ENCODE measurements around the gene KIAA1549.
A peak's percentile ranks its signal among the peaks of the same experiment; 100 is the strongest.
"Not testable (repeated sequence)": the region's sequence is repeated elsewhere in the genome, so short reads cannot be mapped to it uniquely, and the experiment has no call there.

The KIAA1549 gene

DNA sequence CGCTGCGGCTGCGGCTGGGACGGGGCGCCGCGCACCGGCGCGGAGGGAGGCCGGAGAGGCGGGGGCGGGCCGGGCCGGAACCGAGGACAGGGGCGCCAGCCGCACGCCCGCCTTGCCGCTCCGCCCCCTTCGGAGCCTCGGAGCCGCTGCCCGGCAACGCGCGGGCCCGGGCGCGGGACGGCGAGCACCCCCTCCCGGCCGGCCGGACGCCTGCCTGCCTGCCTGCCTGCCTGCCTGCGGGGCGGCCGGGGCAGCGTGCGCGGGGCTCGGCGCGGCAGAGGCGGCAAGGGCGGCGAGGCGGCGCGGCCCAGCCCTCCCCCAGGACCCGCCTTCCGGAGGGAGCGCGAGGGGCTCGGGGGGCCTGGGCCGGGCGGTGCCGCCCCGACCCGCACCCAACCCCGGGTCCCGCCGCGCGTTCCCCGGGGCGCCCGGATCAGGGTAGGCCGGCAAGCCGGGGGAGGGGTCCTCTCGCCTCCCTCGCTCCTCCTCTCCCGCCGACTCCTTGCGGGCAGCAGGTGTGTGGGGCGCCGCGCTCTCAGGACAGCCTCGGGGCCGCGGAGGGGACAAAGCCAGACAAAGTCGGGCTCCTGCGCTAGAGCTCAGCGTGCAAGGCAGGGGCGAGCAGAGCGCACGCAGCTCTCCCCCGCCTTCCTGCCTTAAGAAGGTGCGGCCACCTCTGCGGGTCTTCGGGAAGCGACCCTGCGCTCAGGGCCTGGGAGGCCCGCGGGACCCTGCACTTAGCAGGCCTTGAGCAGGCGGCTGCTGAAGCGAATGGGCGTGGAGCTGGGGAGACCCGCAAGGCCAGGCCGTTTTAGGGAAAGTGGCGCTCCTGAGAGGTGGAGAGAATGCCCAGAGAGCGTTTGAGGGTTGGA is at the start of gene KIAA1549:
TSS of gene KIAA1549 (minus strand) at position 58 of the 872 bp plus-strand sequence. CDS start 120 bp downstream, outside the sequence.
- H3K9ac ChIP-seq (ENCODE audit: low read length) = peak within 1 kb of the TSS; percentile 77
- H3K9me3 ChIP-seq (ENCODE audit: control insufficient read depth, insufficient read depth, low read depth, low read length) = no peaks in the 10 kb centered on the region
- H3K4me3 ChIP-seq (ENCODE audit: low read depth, low read length) = peak within 1 kb of the TSS; percentile 86
- peaks cover 24% of the 10 kb centered on the region for H3K27me3 ChIP-seq (ENCODE audit: control insufficient read depth, insufficient read depth, low read length)
- peaks cover 25% of the 10 kb centered on the region for H3K4me1 ChIP-seq (ENCODE audit: control insufficient read depth, insufficient read depth, low read length)
- no peak within 1 kb of the TSS for H3K27ac ChIP-seq (ENCODE audit: low read depth, low read length)
- no peaks in the 10 kb centered on the region for H3K36me3 ChIP-seq (ENCODE audit: control insufficient read depth, insufficient read depth, low read length)

DNA sequence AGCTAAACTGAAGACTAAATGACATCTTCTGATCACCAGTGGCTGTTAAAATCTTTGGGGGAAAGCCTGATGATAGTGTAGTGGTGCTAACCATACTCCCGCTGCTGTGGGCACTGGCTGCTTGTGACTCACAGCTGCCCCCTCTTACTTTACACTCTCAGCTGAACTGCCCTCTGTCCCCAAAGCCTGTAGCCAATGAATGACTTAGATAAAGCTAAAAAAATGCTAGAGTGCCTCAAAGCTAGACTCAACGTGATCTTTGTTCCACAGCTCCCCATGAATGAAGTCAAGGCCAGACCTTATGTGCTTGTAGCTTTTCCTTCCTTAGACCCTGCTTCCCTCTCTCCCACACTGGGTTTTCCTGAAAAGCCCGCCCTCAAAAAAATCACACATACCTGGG is 48.2 kb upstream of the KIAA1549 start:
- Histone ChIP-seq H3K9ac (ENCODE audit: low read length) (no peak overlapping the region), H3K36me3 (ENCODE audit: control insufficient read depth, insufficient read depth, low read length) (peaks cover 2% of the 10 kb centered on the region; the same call in 1 of the 2 replicates), H3K4me3 (ENCODE audit: low read depth, low read length) (no peak overlapping the region), H3K9me3 (ENCODE audit: control insufficient read depth, insufficient read depth, low read depth, low read length) (no peaks in the 10 kb centered on the region), H3K4me1 (ENCODE audit: control insufficient read depth, insufficient read depth, low read length) (no peaks in the 10 kb centered on the region), H3K27ac (ENCODE audit: low read depth, low read length) (no peak overlapping the region), H3K27me3 (ENCODE audit: control insufficient read depth, insufficient read depth, low read length) (no peaks in the 10 kb centered on the region)

DNA sequence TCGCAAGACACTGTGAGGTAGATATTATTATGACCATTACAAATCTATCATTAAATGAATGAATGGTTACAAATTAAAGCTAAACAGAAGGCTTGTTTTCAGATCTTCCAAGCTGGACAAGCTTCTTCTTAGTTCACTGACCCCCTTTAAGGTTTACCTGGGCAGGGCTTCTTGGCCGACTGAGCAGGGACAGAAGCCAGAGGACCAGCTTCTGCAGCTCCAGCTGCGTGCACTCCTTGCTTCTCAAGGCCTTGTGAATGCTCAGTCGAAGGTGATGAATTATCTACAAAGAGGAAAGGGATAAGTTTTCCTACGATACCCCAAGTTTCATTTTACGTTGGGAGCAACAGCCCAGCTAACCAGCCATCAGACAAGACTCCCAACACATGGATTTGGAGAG is 45.4 kb upstream of the KIAA1549 start:
- Histone ChIP-seq H3K27ac (ENCODE audit: low read depth, low read length) (no peak overlapping the region), H3K9me3 (ENCODE audit: control insufficient read depth, insufficient read depth, low read depth, low read length) (no peaks in the 10 kb centered on the region), H3K36me3 (ENCODE audit: control insufficient read depth, insufficient read depth, low read length) (peaks cover 4% of the 10 kb centered on the region; the same call in 1 of the 2 replicates), H3K9ac (ENCODE audit: low read length) (no peak overlapping the region), H3K4me3 (ENCODE audit: low read depth, low read length) (no peak overlapping the region), H3K27me3 (ENCODE audit: control insufficient read depth, insufficient read depth, low read length) (no peaks in the 10 kb centered on the region), H3K4me1 (ENCODE audit: control insufficient read depth, insufficient read depth, low read length) (no peaks in the 10 kb centered on the region)

DNA sequence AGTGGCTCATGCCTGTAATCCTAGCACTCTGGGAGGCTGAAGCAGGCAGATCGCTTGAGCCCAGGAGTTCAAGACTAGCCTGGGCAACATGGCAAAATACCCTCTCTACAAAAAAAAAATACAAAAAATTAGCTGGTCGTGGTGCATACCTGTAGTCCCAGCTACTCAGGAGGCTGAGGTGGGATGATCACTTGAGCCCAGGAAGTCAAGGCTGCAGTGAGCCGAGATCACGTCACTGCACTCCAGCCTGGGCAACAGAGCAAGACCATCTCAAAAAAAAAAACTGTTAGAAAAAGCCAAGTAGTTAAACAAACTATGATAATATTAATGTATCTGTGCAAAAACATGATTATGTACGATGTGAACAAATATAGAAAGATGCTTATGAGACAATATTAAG is 44.7 kb upstream of the KIAA1549 start:
- H3K27me3 ChIP-seq (ENCODE audit: control insufficient read depth, insufficient read depth, low read length); H3K36me3 ChIP-seq (ENCODE audit: control insufficient read depth, insufficient read depth, low read length); H3K9me3 ChIP-seq (ENCODE audit: control insufficient read depth, insufficient read depth, low read depth, low read length); H3K27ac ChIP-seq (ENCODE audit: low read depth, low read length); H3K4me3 ChIP-seq (ENCODE audit: low read depth, low read length); H3K9ac ChIP-seq (ENCODE audit: low read length); H3K4me1 ChIP-seq (ENCODE audit: control insufficient read depth, insufficient read depth, low read length): not testable (repeated sequence)

GRCh38 chr7:139023076-139023475 is 41.9 kb upstream of the KIAA1549 start:
- Histone ChIP-seq H3K27me3 (ENCODE audit: control insufficient read depth, insufficient read depth, low read length) (no peaks in the 10 kb centered on the region), H3K36me3 (ENCODE audit: control insufficient read depth, insufficient read depth, low read length) (peaks cover 4% of the 10 kb centered on the region; the same call in 1 of the 2 replicates), H3K4me3 (ENCODE audit: low read depth, low read length) (no peak overlapping the region), H3K4me1 (ENCODE audit: control insufficient read depth, insufficient read depth, low read length) (peaks cover 6% of the 10 kb centered on the region; the same call in 1 of the 2 replicates), H3K9me3 (ENCODE audit: control insufficient read depth, insufficient read depth, low read depth, low read length) (no peaks in the 10 kb centered on the region), H3K27ac (ENCODE audit: low read depth, low read length) (no peak overlapping the region), H3K9ac (ENCODE audit: low read length) (no peak overlapping the region)

GRCh38 chr7:139022286-139022685 is 41.1 kb upstream of the KIAA1549 start:
- peaks cover 6% of the 10 kb centered on the region; the same call in 1 of the 2 replicates for H3K4me1 ChIP-seq (ENCODE audit: control insufficient read depth, insufficient read depth, low read length)
- H3K9ac ChIP-seq (ENCODE audit: low read length) = no peak overlapping the region
- H3K36me3 ChIP-seq (ENCODE audit: control insufficient read depth, insufficient read depth, low read length) = peaks cover 4% of the 10 kb centered on the region; the same call in 1 of the 2 replicates
- no peaks in the 10 kb centered on the region for H3K27me3 ChIP-seq (ENCODE audit: control insufficient read depth, insufficient read depth, low read length)
- no peak overlapping the region for H3K27ac ChIP-seq (ENCODE audit: low read depth, low read length)
- H3K9me3 ChIP-seq (ENCODE audit: control insufficient read depth, insufficient read depth, low read depth, low read length) = no peaks in the 10 kb centered on the region
- no peak overlapping the region for H3K4me3 ChIP-seq (ENCODE audit: low read depth, low read length)

- Histone ChIP-seq H3K9ac (ENCODE audit: low read length) (no peak overlapping the region), H3K4me1 (ENCODE audit: control insufficient read depth, insufficient read depth, low read length) (peaks cover 6% of the 10 kb centered on the region; the same call in 1 of the 2 replicates), H3K4me3 (ENCODE audit: low read depth, low read length) (no peak overlapping the region), H3K36me3 (ENCODE audit: control insufficient read depth, insufficient read depth, low read length) (peaks cover 4% of the 10 kb centered on the region; the same call in 1 of the 2 replicates), H3K27me3 (ENCODE audit: control insufficient read depth, insufficient read depth, low read length) (no peaks in the 10 kb centered on the region), H3K27ac (ENCODE audit: low read depth, low read length) (no peak overlapping the region), H3K9me3 (ENCODE audit: control insufficient read depth, insufficient read depth, low read depth, low read length) (no peaks in the 10 kb centered on the region)
Observed at GRCh38 chr7:139018910-139019309, 37.7 kb upstream of the KIAA1549 start.

DNA sequence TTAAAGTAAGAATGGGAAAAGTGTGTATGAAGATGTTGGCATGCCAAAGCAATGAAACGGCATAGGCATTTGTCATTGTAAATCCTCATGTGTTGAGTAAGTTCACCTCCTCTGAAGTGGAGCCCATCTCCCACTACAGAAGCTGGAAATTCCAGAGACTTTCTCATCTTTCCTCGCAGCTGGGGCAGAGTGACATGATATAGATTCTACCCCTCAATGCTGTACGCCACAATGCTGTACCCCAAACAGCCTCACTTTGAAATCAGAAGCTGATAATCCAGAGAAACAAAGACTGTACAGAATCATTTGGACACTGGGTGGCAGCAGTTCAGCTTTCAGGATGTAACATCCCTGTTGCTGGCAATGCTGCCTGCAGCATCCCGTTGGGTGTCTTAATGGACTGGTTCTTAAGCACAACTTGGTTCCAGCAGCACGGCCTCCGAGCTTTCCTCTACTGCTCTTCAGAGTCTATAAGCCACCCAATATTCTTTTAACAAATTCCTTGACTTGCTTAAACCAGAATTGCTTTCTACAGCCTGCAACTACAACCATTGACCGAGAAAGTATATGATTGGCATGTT is 35.8 kb upstream of the KIAA1549 start:
- H3K27ac ChIP-seq (ENCODE audit: low read depth, low read length) = no peak overlapping the region
- no peak overlapping the region for H3K4me3 ChIP-seq (ENCODE audit: low read depth, low read length)
- H3K4me1 ChIP-seq (ENCODE audit: control insufficient read depth, insufficient read depth, low read length) = peaks cover 10% of the 10 kb centered on the region; the same call in 1 of the 2 replicates
- no peak overlapping the region for H3K9ac ChIP-seq (ENCODE audit: low read length)
- H3K36me3 ChIP-seq (ENCODE audit: control insufficient read depth, insufficient read depth, low read length) = no peaks in the 10 kb centered on the region
- H3K9me3 ChIP-seq (ENCODE audit: control insufficient read depth, insufficient read depth, low read depth, low read length) = no peaks in the 10 kb centered on the region
- no peaks in the 10 kb centered on the region for H3K27me3 ChIP-seq (ENCODE audit: control insufficient read depth, insufficient read depth, low read length)

DNA sequence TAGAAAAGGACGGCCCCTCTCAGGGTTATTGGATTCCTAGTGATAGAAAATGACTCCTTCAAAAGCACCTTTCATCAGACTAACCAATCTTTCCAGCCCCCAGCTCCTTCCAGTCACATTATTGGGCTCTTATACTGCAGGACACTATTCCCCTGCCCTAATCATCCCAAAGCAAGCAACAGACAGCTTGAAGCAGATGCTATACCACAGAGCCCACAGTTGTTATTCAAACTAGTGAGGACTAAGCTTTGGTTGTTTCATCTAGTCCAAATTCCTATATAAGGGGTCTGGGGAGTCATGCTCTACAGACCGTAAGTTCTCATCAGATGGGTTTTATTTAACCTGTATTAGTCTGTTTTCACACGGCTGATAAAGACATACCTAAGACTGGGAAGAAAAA is 30.2 kb upstream of the KIAA1549 start:
- Histone ChIP-seq H3K27me3 (ENCODE audit: control insufficient read depth, insufficient read depth, low read length) (no peaks in the 10 kb centered on the region), H3K4me1 (ENCODE audit: control insufficient read depth, insufficient read depth, low read length) (peaks cover 4% of the 10 kb centered on the region; the same call in 1 of the 2 replicates), H3K9ac (ENCODE audit: low read length) (no peak overlapping the region), H3K4me3 (ENCODE audit: low read depth, low read length) (no peak overlapping the region), H3K27ac (ENCODE audit: low read depth, low read length) (peak overlapping the region; percentile 60; the same call in 1 of the 2 replicates), H3K9me3 (ENCODE audit: control insufficient read depth, insufficient read depth, low read depth, low read length) (peaks cover 16% of the 10 kb centered on the region), H3K36me3 (ENCODE audit: control insufficient read depth, insufficient read depth, low read length) (no peaks in the 10 kb centered on the region)

DNA sequence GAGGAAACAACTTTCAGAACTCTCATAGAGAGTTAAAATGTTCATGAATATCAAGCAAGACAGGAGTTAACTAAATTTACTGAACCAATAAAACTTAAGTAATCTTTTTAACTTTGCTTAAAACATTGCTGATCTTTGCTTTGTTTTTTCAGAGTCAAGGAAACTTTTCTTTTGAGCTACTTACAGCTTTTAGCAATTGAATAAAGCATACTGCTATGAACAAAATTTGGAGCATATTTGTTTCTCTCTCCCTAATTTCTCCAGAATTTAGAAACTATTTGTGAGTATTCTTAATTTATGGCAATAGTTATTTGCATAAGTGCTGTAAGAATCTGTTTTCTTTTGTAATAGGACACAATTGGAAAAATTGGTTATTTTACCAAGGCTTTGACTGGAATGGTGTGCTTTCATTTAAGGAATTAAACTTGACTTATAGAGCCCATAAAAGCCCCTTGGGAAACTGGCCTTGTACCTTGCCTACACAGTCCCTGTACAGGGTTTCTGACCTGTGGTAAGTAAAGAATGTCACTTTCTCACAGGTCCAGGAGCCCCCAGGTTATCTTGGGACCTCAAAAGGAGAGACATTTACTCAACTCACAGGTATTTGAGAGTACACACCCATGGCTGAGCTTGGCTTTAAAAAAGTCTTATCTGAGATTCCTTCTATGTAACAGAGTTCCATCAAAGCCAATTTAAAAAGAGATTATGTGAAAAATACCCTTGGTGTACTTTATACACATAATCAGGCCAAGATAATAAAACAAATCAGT is 23.3 kb upstream of the KIAA1549 start:
- Histone ChIP-seq H3K36me3 (ENCODE audit: control insufficient read depth, insufficient read depth, low read length) (no peaks in the 10 kb centered on the region), H3K4me1 (ENCODE audit: control insufficient read depth, insufficient read depth, low read length) (no peaks in the 10 kb centered on the region), H3K4me3 (ENCODE audit: low read depth, low read length) (no peak overlapping the region), H3K27ac (ENCODE audit: low read depth, low read length) (no peak overlapping the region), H3K27me3 (ENCODE audit: control insufficient read depth, insufficient read depth, low read length) (no peaks in the 10 kb centered on the region), H3K9ac (ENCODE audit: low read length) (no peak overlapping the region), H3K9me3 (ENCODE audit: control insufficient read depth, insufficient read depth, low read depth, low read length) (peaks cover 27% of the 10 kb centered on the region)

Data from HUES6 (cell line).